NB4 (cell line): ENCODE measurements around the gene ARMC9.

Experiments
- CTCF ChIP-seq: IDR thresholded peaks from one replicate; pipeline ENCODE4 v1.5.1; 2012; ENCODE audit warnings: low read depth, low read length
- MAX ChIP-seq: IDR thresholded peaks from 2 replicates; pipeline ENCODE4 v1.6.1; 2011; ENCODE audit warnings: low read depth, low read length
- POLR2A ChIP-seq: IDR thresholded peaks from 2 replicates; pipeline ENCODE4 v1.6.1; 2011; ENCODE audit warnings: mild to moderate bottlenecking; ENCODE audit not compliant: insufficient read length; ENCODE audit errors: extremely low read depth

DNA sequence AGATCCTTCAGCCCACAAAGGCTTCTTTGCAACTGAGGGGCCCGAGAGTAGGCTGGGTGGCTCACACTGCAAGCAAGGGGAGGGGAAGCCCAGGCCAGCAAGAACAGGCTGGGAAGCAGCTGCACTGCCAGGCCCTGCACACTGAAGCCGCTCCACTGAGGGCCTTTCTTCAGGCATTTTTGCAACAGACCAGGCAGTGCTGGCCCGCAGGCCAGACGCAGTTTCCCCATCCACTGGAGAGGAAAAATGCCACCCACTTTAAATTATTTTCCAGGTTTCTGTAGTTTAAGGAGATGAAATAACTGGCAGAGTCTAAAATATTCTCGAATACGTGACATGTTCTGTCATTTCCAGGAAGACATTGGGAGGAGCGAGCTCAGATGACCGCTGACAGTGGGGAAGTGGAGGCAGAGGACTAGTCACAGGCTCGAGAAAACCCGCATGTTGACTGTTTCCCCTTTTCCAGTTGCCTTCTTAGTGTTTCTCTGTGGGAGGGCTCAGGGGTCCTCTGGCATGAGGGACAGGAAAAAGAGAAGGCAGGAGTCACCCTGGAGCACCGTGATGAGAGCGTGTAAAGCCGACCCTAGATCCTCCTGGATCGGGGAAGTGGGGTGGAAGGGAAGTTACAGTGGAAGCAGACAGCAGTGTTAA lies 143.8 kb downstream of the ARMC9 start:
- no peak for TF ChIP-seq POLR2A
- no peak for TF ChIP-seq CTCF
- no peak for TF ChIP-seq MAX
